ENCODE measurements around the gene DLK1. TPM values are rescaled to one million over a fixed set of nuclear protein-coding genes. Genes with fewer than 3 reads are reported as not detected.

DLK1 gene
- total and polyA plus RNA-seq, 2 donors from 2014 or later, result 0.17 TPM; not detected in 1

DNA sequence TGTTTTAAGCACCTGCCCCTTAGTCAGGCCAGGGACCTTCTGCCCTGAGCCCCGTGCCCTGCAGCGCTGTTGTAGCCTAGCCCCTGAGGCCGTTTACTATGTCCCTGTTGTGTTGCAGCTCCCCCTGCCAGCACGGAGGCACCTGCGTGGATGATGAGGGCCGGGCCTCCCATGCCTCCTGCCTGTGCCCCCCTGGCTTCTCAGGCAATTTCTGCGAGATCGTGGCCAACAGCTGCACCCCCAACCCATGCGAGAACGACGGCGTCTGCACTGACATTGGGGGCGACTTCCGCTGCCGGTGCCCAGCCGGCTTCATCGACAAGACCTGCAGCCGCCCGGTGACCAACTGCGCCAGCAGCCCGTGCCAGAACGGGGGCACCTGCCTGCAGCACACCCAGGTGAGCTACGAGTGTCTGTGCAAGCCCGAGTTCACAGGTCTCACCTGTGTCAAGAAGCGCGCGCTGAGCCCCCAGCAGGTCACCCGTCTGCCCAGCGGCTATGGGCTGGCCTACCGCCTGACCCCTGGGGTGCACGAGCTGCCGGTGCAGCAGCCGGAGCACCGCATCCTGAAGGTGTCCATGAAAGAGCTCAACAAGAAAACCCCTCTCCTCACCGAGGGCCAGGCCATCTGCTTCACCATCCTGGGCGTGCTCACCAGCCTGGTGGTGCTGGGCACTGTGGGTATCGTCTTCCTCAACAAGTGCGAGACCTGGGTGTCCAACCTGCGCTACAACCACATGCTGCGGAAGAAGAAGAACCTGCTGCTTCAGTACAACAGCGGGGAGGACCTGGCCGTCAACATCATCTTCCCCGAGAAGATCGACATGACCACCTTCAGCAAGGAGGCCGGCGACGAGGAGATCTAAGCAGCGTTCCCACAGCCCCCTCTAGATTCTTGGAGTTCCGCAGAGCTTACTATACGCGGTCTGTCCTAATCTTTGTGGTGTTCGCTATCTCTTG, 7.6 kb downstream of the DLK1 start:
- Histone ChIP-seq H3K27me3 (ENCODE audit: control insufficient read depth, insufficient read depth, low read length) (peaks cover 4% of the 10 kb centered on the region), H3K4me3 (ENCODE audit: low read length in 3 of 3) (no peak overlapping the region), H3K9ac (ENCODE audit: low read length in 3 of 3) (no peak overlapping the region), H3K9me3 (ENCODE audit: control insufficient read depth in 2 of 3, insufficient read depth in 1 of 3, low read length in 3 of 3) (no peaks in the 10 kb centered on the region), H3K4me1 (ENCODE audit: control insufficient read depth in 2 of 3, insufficient read depth in 2 of 3, low read depth in 1 of 3, low read length in 3 of 3) (peaks cover 0 to 3% (median 0%) of the 10 kb centered on the region in 3 donors), H3K36me3 (ENCODE audit: control insufficient read depth in 2 of 3, insufficient read depth in 3 of 3, low read length in 3 of 3) (no peaks in the 10 kb centered on the region), H3K27ac (ENCODE audit: low read depth in 2 of 2, low read length in 2 of 2) (no peak overlapping the region)
- TF ChIP-seq, protein P1, sequence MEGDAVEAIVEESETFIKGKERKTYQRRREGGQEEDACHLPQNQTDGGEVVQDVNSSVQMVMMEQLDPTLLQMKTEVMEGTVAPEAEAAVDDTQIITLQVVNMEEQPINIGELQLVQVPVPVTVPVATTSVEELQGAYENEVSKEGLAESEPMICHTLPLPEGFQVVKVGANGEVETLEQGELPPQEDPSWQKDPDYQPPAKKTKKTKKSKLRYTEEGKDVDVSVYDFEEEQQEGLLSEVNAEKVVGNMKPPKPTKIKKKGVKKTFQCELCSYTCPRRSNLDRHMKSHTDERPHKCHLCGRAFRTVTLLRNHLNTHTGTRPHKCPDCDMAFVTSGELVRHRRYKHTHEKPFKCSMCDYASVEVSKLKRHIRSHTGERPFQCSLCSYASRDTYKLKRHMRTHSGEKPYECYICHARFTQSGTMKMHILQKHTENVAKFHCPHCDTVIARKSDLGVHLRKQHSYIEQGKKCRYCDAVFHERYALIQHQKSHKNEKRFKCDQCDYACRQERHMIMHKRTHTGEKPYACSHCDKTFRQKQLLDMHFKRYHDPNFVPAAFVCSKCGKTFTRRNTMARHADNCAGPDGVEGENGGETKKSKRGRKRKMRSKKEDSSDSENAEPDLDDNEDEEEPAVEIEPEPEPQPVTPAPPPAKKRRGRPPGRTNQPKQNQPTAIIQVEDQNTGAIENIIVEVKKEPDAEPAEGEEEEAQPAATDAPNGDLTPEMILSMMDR (IDR thresholded peaks at IDR 0.05; ENCODE audit: borderline replicate concordance, extremely low read depth, insufficient read depth), result no peak
- intact Hi-C loops (cut with DNase I), result no loop called here
- FAIRE-seq, result no peak
- DNase-seq, result peak in 2 of 5 donors; percentile 39 to 61

GRCh38 chr14:100735271-100735670, 8.6 kb downstream of the DLK1 start:
- H3K36me3 ChIP-seq (ENCODE audit: control insufficient read depth in 2 of 3, insufficient read depth in 3 of 3, low read length in 3 of 3), result no peaks in the 10 kb centered on the region
- intact Hi-C loops (cut with DNase I), result no loop called here
- H3K27me3 ChIP-seq (ENCODE audit: control insufficient read depth, insufficient read depth, low read length), result peaks cover 3% of the 10 kb centered on the region
- no peak overlapping the region for H3K4me3 ChIP-seq (ENCODE audit: low read length in 3 of 3)
- no peaks in the 10 kb centered on the region for H3K9me3 ChIP-seq (ENCODE audit: control insufficient read depth in 2 of 3, insufficient read depth in 1 of 3, low read length in 3 of 3)
- TF ChIP-seq, protein P1 (IDR thresholded peaks at IDR 0.05; ENCODE audit: borderline replicate concordance, extremely low read depth, insufficient read depth), result no peak
- H3K9ac ChIP-seq (ENCODE audit: low read length in 3 of 3), result no peak overlapping the region
- DNase-seq (peak in 2 of 5 donors; percentile 25 to 37), FAIRE-seq (no peak)
- H3K4me1 ChIP-seq (ENCODE audit: control insufficient read depth in 2 of 3, insufficient read depth in 2 of 3, low read depth in 1 of 3, low read length in 3 of 3), result peaks cover 0 to 3% (median 0%) of the 10 kb centered on the region in 3 donors
- H3K27ac ChIP-seq (ENCODE audit: low read depth in 2 of 2, low read length in 2 of 2), result no peak overlapping the region

GRCh38 chr14:100736269-100737180, 9.8 kb downstream of the DLK1 start:
- peak in 2 of 5 donors; percentile 36 to 65 for DNase-seq
- FAIRE-seq, result no peak
- Histone ChIP-seq H3K27ac (ENCODE audit: low read depth in 2 of 2, low read length in 2 of 2) (no peak overlapping the region), H3K4me1 (ENCODE audit: control insufficient read depth in 2 of 3, insufficient read depth in 2 of 3, low read depth in 1 of 3, low read length in 3 of 3) (peaks cover 0 to 3% (median 0%) of the 10 kb centered on the region in 3 donors), H3K9ac (ENCODE audit: low read length in 3 of 3) (no peak overlapping the region), H3K27me3 (ENCODE audit: control insufficient read depth, insufficient read depth, low read length) (no peaks in the 10 kb centered on the region), H3K4me3 (ENCODE audit: low read length in 3 of 3) (no peak overlapping the region), H3K36me3 (ENCODE audit: control insufficient read depth in 2 of 3, insufficient read depth in 3 of 3, low read length in 3 of 3) (no peaks in the 10 kb centered on the region), H3K9me3 (ENCODE audit: control insufficient read depth in 2 of 3, insufficient read depth in 1 of 3, low read length in 3 of 3) (no peaks in the 10 kb centered on the region)
- intact Hi-C loops (cut with DNase I), result no loop called here
- TF ChIP-seq, protein P1 (IDR thresholded peaks at IDR 0.05; ENCODE audit: borderline replicate concordance, extremely low read depth, insufficient read depth), result no peak

All from kidney (tissue), 14 donors.